Keratinocyte (primary cell): ENCODE results near the gene GAB2. TPM values are rescaled to one million over a fixed set of nuclear protein-coding genes. Genes with fewer than 3 reads are reported as not detected.

ENCODE experiments used
- DNase-seq: peaks from one replicate; pipeline ENCODE4 v3.0.0-alpha.2; 2011; ENCODE audit warnings: low read depth, missing footprints, low spot score
- FAIRE-seq: peaks from 2 replicates; lab custom pipeline; 2011; peaks lifted over from hg19 to GRCh38; lab: Jason Lieb, UNC
- H2AFZ ChIP-seq: 2 replicates; pipeline ENCODE4 v1.6.0; 2012; ENCODE audit warnings: low read length, control low read depth, inconsistent platforms; ENCODE audit not compliant: control insufficient read depth
- H3K27ac ChIP-seq: 2 replicates; pipeline ENCODE4 v1.5.1; 2011; ENCODE audit warnings: low read length; ENCODE audit not compliant: control insufficient read depth, insufficient read depth
- H3K27me3 ChIP-seq: 3 replicates; pipeline ENCODE4 v1.6.0; 2011; ENCODE audit warnings: low read length; ENCODE audit not compliant: control insufficient read depth, insufficient read depth; ENCODE audit errors: extremely low read depth
- H3K36me3 ChIP-seq, 2 experiments: 2 replicates in 1 of 2; 3 replicates in 1 of 2; pipeline ENCODE4 v1.5.1; 2011; ENCODE audit warnings: low read length in 2 of 2, mild to moderate bottlenecking in 1 of 2; ENCODE audit not compliant: control insufficient read depth in 2 of 2, insufficient read depth in 2 of 2; ENCODE audit errors: extremely low read depth in 1 of 2
- H3K4me1 ChIP-seq: 3 replicates; pipeline ENCODE4 v1.5.1; 2011; ENCODE audit warnings: low read length; ENCODE audit not compliant: control insufficient read depth, insufficient read depth; ENCODE audit errors: extremely low read depth
- H3K4me2 ChIP-seq: 3 replicates; pipeline ENCODE4 v1.6.0; 2011; ENCODE audit warnings: low read depth, low read length; ENCODE audit not compliant: control insufficient read depth, insufficient read depth; ENCODE audit errors: extremely low read depth
- H3K4me3 ChIP-seq, 3 experiments: fragments of 200-600 bp in 1 of 3; sonication (generic) in 1 of 3; 2 replicates in 2 of 3; 3 replicates in 1 of 3; pipeline ENCODE4 v1.5.1; 2011 to 2016; ENCODE audit warnings: low read length in 3 of 3, mild to moderate bottlenecking in 3 of 3, control low read depth in 2 of 3, inconsistent platforms in 1 of 3, low read depth in 1 of 3, mixed read lengths in 1 of 3, mixed run types in 1 of 3, moderate library complexity in 1 of 3; ENCODE audit not compliant: control insufficient read depth in 2 of 3, insufficient read depth in 2 of 3; ENCODE audit errors: extremely low read depth in 1 of 3
- H3K79me2 ChIP-seq: 2 replicates; pipeline ENCODE4 v1.6.0; 2012; ENCODE audit warnings: low read length; ENCODE audit not compliant: control insufficient read depth, insufficient read depth
- H3K9ac ChIP-seq: 3 replicates; pipeline ENCODE4 v1.6.0; 2011; ENCODE audit warnings: low read length; ENCODE audit not compliant: control insufficient read depth, insufficient read depth; ENCODE audit errors: extremely low read depth
- H3K9me1 ChIP-seq: 3 replicates; pipeline ENCODE4 v1.6.0; 2011; ENCODE audit warnings: low read length; ENCODE audit not compliant: control insufficient read depth, insufficient read depth; ENCODE audit errors: extremely low read depth
- H3K9me3 ChIP-seq: 2 replicates; pipeline ENCODE4 v1.5.1; 2012; ENCODE audit warnings: low read depth, low read length; ENCODE audit not compliant: control insufficient read depth
- H4K20me1 ChIP-seq: 3 replicates; pipeline ENCODE4 v1.6.0; 2011; ENCODE audit warnings: low read length; ENCODE audit not compliant: control insufficient read depth, insufficient read depth; ENCODE audit errors: extremely low read depth
- EZH2 ChIP-seq: IDR thresholded peaks from one replicate; pipeline ENCODE4 v1.6.1; 2012; ENCODE audit warnings: inconsistent platforms, mild to moderate bottlenecking, low read length, moderate library complexity
- dilution Hi-C: fragments of 300-500 bp; cut with MboI; formaldehyde crosslinking; loops from one replicate; pipeline ENCODE4 v1.7.0; 2020; ENCODE audit warnings: low sequenced_read_pairs; ENCODE audit not compliant: extremely low pct_ligation_motif_present
- polyA plus RNA-seq, 5 experiments: library from polyadenylated mRNA; depleted of rRNA in 3 of 5; stranded (reverse) in 3 of 5; stranded (forward) in 1 of 5; unstranded in 1 of 5; fragments of >200 nt; gene quantifications; 1 replicate in 1 of 5; 2 replicates in 3 of 5; 3 replicates in 1 of 5; pipeline versions ENCODE4 v1.2.1 to v1.2.3, GENCODE V29; 2011 to 2012; ENCODE audit warnings: missing spikeins in 2 of 5, low read depth in 1 of 5, low replicate concordance in 1 of 5
- TF ChIP-seq, protein P1 (sequence below), 3 experiments: IDR thresholded peaks in 1 of 3; conservative IDR thresholded peaks in 1 of 3; optimal IDR thresholded peaks in 1 of 3; 2 replicates in 2 of 3; 3 replicates in 1 of 3; pipeline versions ENCODE3 to v1.5.1; 2011; ENCODE audit warnings: low read length in 3 of 3, mild to moderate bottlenecking in 3 of 3, moderate library complexity in 2 of 3, control low read depth in 1 of 3, inconsistent platforms in 1 of 3; ENCODE audit not compliant: insufficient read depth in 2 of 3; ENCODE audit errors: extremely low read depth in 1 of 3

Gene GAB2
- polyA plus RNA-seq, 1 donor (not counting 4 experiments of a cell fraction or from before 2014, with no cell fraction given), result 0.68 TPM

DNA sequence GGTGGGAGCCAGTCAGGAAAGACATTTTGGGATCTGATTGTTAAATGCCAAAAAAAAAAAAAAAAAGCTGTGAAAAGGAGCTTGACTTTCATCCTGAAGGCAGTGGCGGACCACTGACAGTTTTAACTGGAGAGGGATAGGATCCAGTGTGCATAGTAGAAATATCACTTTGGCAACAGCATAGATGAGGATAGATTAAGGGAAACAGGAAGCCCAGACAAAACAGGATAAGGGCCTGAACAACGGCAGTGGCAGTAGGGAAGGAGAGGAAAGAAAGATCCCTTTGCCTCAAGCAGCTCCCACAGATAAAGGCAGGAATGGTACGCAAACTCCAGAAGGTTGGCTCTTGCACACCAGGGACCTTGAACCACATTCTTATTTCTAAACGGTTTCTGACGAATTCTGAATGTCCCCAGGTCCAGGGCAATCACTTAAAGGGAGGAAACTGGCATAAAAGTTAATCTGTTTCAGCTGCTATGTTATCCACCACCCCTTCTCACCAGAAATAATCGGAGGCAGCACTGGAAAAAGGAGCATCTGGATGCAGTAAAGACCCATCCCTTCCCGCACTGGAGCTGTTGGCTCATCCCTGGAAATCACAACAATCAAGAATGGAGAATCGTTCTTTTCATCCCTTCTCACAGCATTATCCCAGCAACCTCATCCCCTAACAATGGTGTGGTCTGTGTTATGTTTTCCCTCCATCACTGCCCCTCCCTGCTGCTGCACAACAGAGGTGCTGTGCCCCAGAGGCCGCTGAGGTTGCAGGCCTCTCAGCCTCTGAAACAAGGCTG is 99.1 kb downstream of the GAB2 start:
- TF ChIP-seq, protein P1, sequence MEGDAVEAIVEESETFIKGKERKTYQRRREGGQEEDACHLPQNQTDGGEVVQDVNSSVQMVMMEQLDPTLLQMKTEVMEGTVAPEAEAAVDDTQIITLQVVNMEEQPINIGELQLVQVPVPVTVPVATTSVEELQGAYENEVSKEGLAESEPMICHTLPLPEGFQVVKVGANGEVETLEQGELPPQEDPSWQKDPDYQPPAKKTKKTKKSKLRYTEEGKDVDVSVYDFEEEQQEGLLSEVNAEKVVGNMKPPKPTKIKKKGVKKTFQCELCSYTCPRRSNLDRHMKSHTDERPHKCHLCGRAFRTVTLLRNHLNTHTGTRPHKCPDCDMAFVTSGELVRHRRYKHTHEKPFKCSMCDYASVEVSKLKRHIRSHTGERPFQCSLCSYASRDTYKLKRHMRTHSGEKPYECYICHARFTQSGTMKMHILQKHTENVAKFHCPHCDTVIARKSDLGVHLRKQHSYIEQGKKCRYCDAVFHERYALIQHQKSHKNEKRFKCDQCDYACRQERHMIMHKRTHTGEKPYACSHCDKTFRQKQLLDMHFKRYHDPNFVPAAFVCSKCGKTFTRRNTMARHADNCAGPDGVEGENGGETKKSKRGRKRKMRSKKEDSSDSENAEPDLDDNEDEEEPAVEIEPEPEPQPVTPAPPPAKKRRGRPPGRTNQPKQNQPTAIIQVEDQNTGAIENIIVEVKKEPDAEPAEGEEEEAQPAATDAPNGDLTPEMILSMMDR (optimal IDR thresholded peaks at IDR 0.05 in 1 of 3, IDR thresholded peaks at IDR 0.05 in 1 of 3, conservative IDR thresholded peaks at IDR 0.05 in 1 of 3; ENCODE audit: extremely low read depth in 1 of 3, insufficient read depth in 2 of 3, low read length in 3 of 3), result no peak
- no peak for TF ChIP-seq EZH2
- Histone ChIP-seq H4K20me1 (no peaks in the 10 kb centered on the region), H3K9ac (no peak overlapping the region), H3K36me3 (no peaks in the 10 kb centered on the region), H3K79me2 (no peaks in the 10 kb centered on the region), H2AFZ (no peak overlapping the region), H3K27me3 (no peaks in the 10 kb centered on the region), H3K4me2 (no peak overlapping the region), H3K4me3 (no peak overlapping the region), H3K4me1 (peaks cover 3% of the 10 kb centered on the region), H3K9me3 (no peaks in the 10 kb centered on the region), H3K9me1 (no peaks in the 10 kb centered on the region), H3K27ac (no peak overlapping the region)
- FAIRE-seq (no peak), DNase-seq (no peak)
- dilution Hi-C loops, result no loop called here

DNA sequence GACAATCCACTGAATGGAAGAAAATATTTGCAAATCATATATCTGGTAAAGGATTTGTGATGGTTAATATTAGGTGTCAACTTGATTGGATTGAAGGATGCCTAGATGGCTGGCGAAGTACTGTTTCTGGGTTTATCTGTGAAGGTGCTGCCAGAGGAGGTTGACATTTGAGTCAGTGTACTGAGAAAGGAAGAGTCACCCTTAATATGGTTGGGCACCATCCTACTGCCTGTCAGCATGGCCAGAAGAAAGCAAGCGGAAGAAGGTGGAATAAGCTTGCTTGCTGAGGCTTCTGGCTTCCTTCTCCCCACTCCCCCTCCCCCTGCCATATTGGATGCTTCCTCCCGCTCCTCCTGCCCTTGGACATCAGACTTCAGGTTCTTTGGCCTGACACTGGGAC is 101.9 kb downstream of the GAB2 start:
- Histone ChIP-seq H4K20me1 (no peaks in the 10 kb centered on the region), H3K27ac (no peak overlapping the region), H3K9me3 (no peaks in the 10 kb centered on the region), H3K36me3 (no peaks in the 10 kb centered on the region), H3K4me3 (no peak overlapping the region), H3K4me1 (peaks cover 9% of the 10 kb centered on the region), H3K4me2 (no peak overlapping the region), H3K9ac (no peak overlapping the region), H2AFZ (no peak overlapping the region), H3K27me3 (no peaks in the 10 kb centered on the region), H3K9me1 (no peaks in the 10 kb centered on the region), H3K79me2 (no peaks in the 10 kb centered on the region)
- dilution Hi-C loops, result no loop called here
- DNase-seq, result no peak
- TF ChIP-seq EZH2, result no peak
- TF ChIP-seq, protein P1 (optimal IDR thresholded peaks at IDR 0.05 in 1 of 3, IDR thresholded peaks at IDR 0.05 in 1 of 3, conservative IDR thresholded peaks at IDR 0.05 in 1 of 3; ENCODE audit: extremely low read depth in 1 of 3, insufficient read depth in 2 of 3, low read length in 3 of 3), result no peak
- FAIRE-seq, result no peak
